HCT116 (cell line): ENCODE data around the gene HSD3B1. TPM values are rescaled to one million over a fixed set of nuclear protein-coding genes. Genes with fewer than 3 reads are reported as not detected.

Experiments
- ATAC-seq: fragments of 200-7000 bp; cut with Tn5 transposase; 2 replicates; pipeline ENCODE4 v1.9.1; 2020; ENCODE audit warnings: mild to moderate bottlenecking, moderate library complexity
- BruUV-seq: library from RNA; stranded (reverse); fragments of 400-500 nt; replicated peaks from 2 replicates; lab custom pipeline; 2021; lab: Mats Ljungman, UMichigan
- CTCF ChIA-PET: fragments of 300-600 bp; sonication (Branson Sonifier 250); formaldehyde crosslinking; loops from one replicate; lab custom pipeline; 2021; ENCODE audit warnings: antibody characterized with exemption; lab: Charles Lee
- POLR2A ChIA-PET: fragments of 300-600, 350-600 bp; sonication (Branson Sonifier 250); formaldehyde crosslinking; loops from one replicate; lab custom pipeline; 2021; ENCODE audit warnings: antibody characterized with exemption; lab: Charles Lee
- RAD21 ChIA-PET, 2 experiments: fragments of 300-600 bp; sonication (Branson Sonifier 250); formaldehyde crosslinking; loops; one replicate each; lab custom pipeline; 2023; ENCODE audit warnings: low total read pairs in 2 of 2; ENCODE audit not compliant: uncharacterized antibody in 2 of 2, unreplicated experiment in 2 of 2, low non-redundant PET in 1 of 2; lab: Charles Lee
- DNase-seq: peaks from one replicate; pipeline ENCODE4 v3.0.0-alpha.2; 2010; ENCODE audit warnings: low read depth, low spot score
- H2AFZ ChIP-seq: fragments of 200-600 bp; shearing (Covaris generic), sonication (generic); 2 replicates; pipeline ENCODE4 v1.6.1; 2017; ENCODE audit warnings: low read depth, mixed run types, mixed read lengths, antibody characterized with exemption, low read length; ENCODE audit not compliant: poor library complexity, severe bottlenecking
- H3K27ac ChIP-seq: 2 replicates; pipeline ENCODE4 v1.5.1; 2012; ENCODE audit warnings: low read depth, low read length
- H3K27me3 ChIP-seq: fragments of 200-600 bp; sonication (generic); 2 replicates; pipeline ENCODE4 v1.6.1; 2016; ENCODE audit warnings: mixed run types, low read length, mixed read lengths; ENCODE audit not compliant: insufficient read depth
- H3K36me3 ChIP-seq, 2 experiments: fragments of 200-500 bp in 1 of 2; fragments of 200-600 bp in 1 of 2; sonication (Bioruptor generic) in 1 of 2; sonication (generic) in 1 of 2; 2 replicates each; pipeline versions ENCODE4 v1.5.1 to v1.6.1; 2014 to 2016; ENCODE audit warnings: low read length in 2 of 2, inconsistent platforms in 1 of 2, mixed read lengths in 1 of 2, mixed run types in 1 of 2; ENCODE audit not compliant: insufficient read depth in 2 of 2, control insufficient read depth in 1 of 2
- H3K4me1 ChIP-seq, 2 experiments: fragments of 200-600 bp in 1 of 2; sonication (generic) in 1 of 2; 2 replicates each; pipeline versions ENCODE4 v1.5.1 to v1.6.1; 2012 to 2017; ENCODE audit warnings: low read length in 2 of 2, inconsistent platforms in 1 of 2, mild to moderate bottlenecking in 1 of 2, mixed read lengths in 1 of 2, mixed run types in 1 of 2, moderate library complexity in 1 of 2; ENCODE audit not compliant: insufficient read depth in 2 of 2, control insufficient read depth in 1 of 2
- H3K4me2 ChIP-seq: fragments of 200-600 bp; sonication (generic); 2 replicates; pipeline ENCODE4 v1.6.1; 2017; ENCODE audit warnings: mixed run types, low read length, mixed read lengths
- H3K4me3 ChIP-seq, 2 experiments: fragments of 200-600 bp in 1 of 2; sonication (generic) in 1 of 2; replicated peaks in 1 of 2; 2 replicates each; pipeline ENCODE4 v1.5.1; 2011 to 2016; ENCODE audit warnings: low read length in 2 of 2, control low read depth in 1 of 2, low read depth in 1 of 2, mild to moderate bottlenecking in 1 of 2, mixed read lengths in 1 of 2, mixed run types in 1 of 2
- H3K79me2 ChIP-seq: fragments of 200-600 bp; sonication (generic); 2 replicates; pipeline ENCODE4 v1.6.1; 2017; ENCODE audit warnings: mild to moderate bottlenecking, mixed run types, low read length, moderate library complexity, mixed read lengths; ENCODE audit not compliant: insufficient read depth
- H3K9ac ChIP-seq: fragments of 200-600 bp; sonication (generic); 2 replicates; pipeline ENCODE4 v1.6.1; 2016; ENCODE audit warnings: low read length, mixed read lengths
- H3K9me2 ChIP-seq: fragments of 200-600 bp; sonication (generic), shearing (Covaris generic); 2 replicates; pipeline ENCODE4 v1.6.1; 2017; ENCODE audit warnings: mixed run types, mild to moderate bottlenecking, moderate library complexity; ENCODE audit not compliant: insufficient read depth
- H3K9me3 ChIP-seq, 2 experiments: fragments of 200-500 bp in 1 of 2; fragments of 200-600 bp in 1 of 2; sonication (Bioruptor generic) in 1 of 2; sonication (generic) in 1 of 2; 2 replicates each; pipeline ENCODE4 v1.6.1; 2014 to 2017; ENCODE audit warnings: low read length in 2 of 2, mixed read lengths in 2 of 2, inconsistent platforms in 1 of 2, low read depth in 1 of 2, mild to moderate bottlenecking in 1 of 2, mixed run types in 1 of 2, moderate library complexity in 1 of 2; ENCODE audit not compliant: control insufficient read depth in 1 of 2, insufficient read depth in 1 of 2
- H4K20me1 ChIP-seq: fragments of 200-600 bp; sonication (generic), shearing (Covaris generic); 2 replicates; pipeline ENCODE4 v1.6.1; 2017; ENCODE audit warnings: mixed run types, mild to moderate bottlenecking, moderate library complexity; ENCODE audit not compliant: insufficient read depth
- ELF1 ChIP-seq: IDR thresholded peaks from 2 replicates; pipeline ENCODE4 v1.6.1; 2012; ENCODE audit warnings: low read depth, borderline replicate concordance
- JUND ChIP-seq: IDR thresholded peaks from 2 replicates; pipeline ENCODE4 v1.6.1; 2012
- POLR2A ChIP-seq: IDR thresholded peaks from 2 replicates; pipeline ENCODE4 v1.7.0; 2011; ENCODE audit warnings: borderline replicate concordance; ENCODE audit not compliant: insufficient read depth, insufficient read length; ENCODE audit errors: extremely low read depth
- RAD21 ChIP-seq: IDR thresholded peaks from 2 replicates; pipeline ENCODE4 v1.6.1; 2012; ENCODE audit warnings: low read depth, mild to moderate bottlenecking
- SRF ChIP-seq: IDR thresholded peaks from 2 replicates; pipeline ENCODE4 v1.6.1; 2012; ENCODE audit warnings: low read depth
- YY1 ChIP-seq: IDR thresholded peaks from 2 replicates; pipeline ENCODE4 v1.6.1; 2011; ENCODE audit warnings: low read length, low read depth, moderate library complexity, mild to moderate bottlenecking; ENCODE audit not compliant: insufficient replicate concordance; ENCODE audit errors: extremely low read depth
- intact Hi-C: fragments of 100-400 bp; cut with micrococcal nuclease; formaldehyde crosslinking; loops from 2 replicates; pipeline ENCODE4 v1.10.0; 2022
- total RNA-seq: library from RNA; stranded (reverse); gene quantifications from one replicate; pipeline ENCODE4 v1.2.1, GENCODE V29; 2021; ENCODE audit not compliant: unreplicated experiment
- TF ChIP-seq, protein P1 (sequence below): IDR thresholded peaks from 2 replicates; pipeline ENCODE4 v1.6.1; 2011; ENCODE audit warnings: mild to moderate bottlenecking, low read length, moderate library complexity; ENCODE audit not compliant: insufficient replicate concordance; ENCODE audit errors: extremely low read depth
- TF ChIP-seq, protein P2 (sequence below), 3 experiments: fragments of 200-600 bp in 1 of 3; sonication (generic) in 1 of 3; IDR thresholded peaks in 2 of 3; conservative IDR thresholded peaks in 1 of 3; 2 replicates each; pipeline ENCODE4 v1.5.1; 2012 to 2017; ENCODE audit warnings: low read depth in 2 of 3, low read length in 2 of 3, antibody characterized with exemption in 1 of 3, borderline replicate concordance in 1 of 3, control low read depth in 1 of 3, mild to moderate bottlenecking in 1 of 3, mixed read lengths in 1 of 3, mixed run types in 1 of 3, moderate library complexity in 1 of 3; ENCODE audit not compliant: insufficient read depth in 1 of 3

The HSD3B1 gene
- total RNA-seq, 1 experiment from 2014 or later, result not detected

DNA sequence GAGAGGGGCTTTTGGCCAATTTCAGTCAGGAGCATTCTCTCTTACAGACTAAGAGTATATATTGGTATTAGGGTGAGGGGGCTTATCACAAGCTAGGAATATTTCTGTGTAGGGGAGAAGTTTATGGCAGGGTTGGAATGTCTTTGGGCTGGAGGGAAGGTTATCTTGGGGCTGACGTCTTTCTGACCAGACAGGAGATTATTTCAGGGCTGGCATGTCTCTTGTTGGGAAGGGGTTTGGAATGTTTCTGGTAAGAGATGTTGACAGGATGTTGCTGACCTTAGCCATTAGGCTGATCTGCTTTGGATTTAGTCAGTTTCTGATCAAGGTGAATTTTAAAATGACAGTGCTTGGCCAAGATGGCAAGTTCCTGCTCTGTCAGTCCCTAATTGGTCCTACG is 17.8 kb upstream of the HSD3B1 start:
- no peak overlapping the region for H2AFZ ChIP-seq
- H3K36me3 ChIP-seq, result no peaks in the 10 kb centered on the region
- H3K9me3 ChIP-seq, result no peaks in the 10 kb centered on the region
- RAD21 ChIA-PET, result no interaction called here
- H4K20me1 ChIP-seq, result no peaks in the 10 kb centered on the region
- DNase-seq, result no peak
- H3K4me3 ChIP-seq, result no peak overlapping the region
- intact Hi-C loops, result loop anchor here (5.0 kb wide), 1 partner anchor 1497 kb away; no protein-coding TSS in a partner anchor
- no peaks in the 10 kb centered on the region for H3K79me2 ChIP-seq
- H3K4me1 ChIP-seq, result no peaks in the 10 kb centered on the region
- BruUV-seq, result no TSS peak
- H3K4me2 ChIP-seq, result no peak overlapping the region
- TF ChIP-seq SRF, result no peak
- no peak for TF ChIP-seq RAD21
- no peak for TF ChIP-seq YY1
- TF ChIP-seq ELF1, result no peak
- TF ChIP-seq, protein P1, sequence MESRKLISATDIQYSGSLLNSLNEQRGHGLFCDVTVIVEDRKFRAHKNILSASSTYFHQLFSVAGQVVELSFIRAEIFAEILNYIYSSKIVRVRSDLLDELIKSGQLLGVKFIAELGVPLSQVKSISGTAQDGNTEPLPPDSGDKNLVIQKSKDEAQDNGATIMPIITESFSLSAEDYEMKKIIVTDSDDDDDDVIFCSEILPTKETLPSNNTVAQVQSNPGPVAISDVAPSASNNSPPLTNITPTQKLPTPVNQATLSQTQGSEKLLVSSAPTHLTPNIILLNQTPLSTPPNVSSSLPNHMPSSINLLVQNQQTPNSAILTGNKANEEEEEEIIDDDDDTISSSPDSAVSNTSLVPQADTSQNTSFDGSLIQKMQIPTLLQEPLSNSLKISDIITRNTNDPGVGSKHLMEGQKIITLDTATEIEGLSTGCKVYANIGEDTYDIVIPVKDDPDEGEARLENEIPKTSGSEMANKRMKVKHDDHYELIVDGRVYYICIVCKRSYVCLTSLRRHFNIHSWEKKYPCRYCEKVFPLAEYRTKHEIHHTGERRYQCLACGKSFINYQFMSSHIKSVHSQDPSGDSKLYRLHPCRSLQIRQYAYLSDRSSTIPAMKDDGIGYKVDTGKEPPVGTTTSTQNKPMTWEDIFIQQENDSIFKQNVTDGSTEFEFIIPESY, result no peak
- no peak for TF ChIP-seq JUND
- no peak for TF ChIP-seq POLR2A
- TF ChIP-seq, protein P2, sequence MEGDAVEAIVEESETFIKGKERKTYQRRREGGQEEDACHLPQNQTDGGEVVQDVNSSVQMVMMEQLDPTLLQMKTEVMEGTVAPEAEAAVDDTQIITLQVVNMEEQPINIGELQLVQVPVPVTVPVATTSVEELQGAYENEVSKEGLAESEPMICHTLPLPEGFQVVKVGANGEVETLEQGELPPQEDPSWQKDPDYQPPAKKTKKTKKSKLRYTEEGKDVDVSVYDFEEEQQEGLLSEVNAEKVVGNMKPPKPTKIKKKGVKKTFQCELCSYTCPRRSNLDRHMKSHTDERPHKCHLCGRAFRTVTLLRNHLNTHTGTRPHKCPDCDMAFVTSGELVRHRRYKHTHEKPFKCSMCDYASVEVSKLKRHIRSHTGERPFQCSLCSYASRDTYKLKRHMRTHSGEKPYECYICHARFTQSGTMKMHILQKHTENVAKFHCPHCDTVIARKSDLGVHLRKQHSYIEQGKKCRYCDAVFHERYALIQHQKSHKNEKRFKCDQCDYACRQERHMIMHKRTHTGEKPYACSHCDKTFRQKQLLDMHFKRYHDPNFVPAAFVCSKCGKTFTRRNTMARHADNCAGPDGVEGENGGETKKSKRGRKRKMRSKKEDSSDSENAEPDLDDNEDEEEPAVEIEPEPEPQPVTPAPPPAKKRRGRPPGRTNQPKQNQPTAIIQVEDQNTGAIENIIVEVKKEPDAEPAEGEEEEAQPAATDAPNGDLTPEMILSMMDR (IDR thresholded peaks at IDR 0.05 in 2 of 3, conservative IDR thresholded peaks at IDR 0.05 in 1 of 3; ENCODE audit: borderline replicate concordance in 1 of 3, insufficient read depth in 1 of 3, low read depth in 2 of 3, low read length in 2 of 3), result no peak
- TF ChIP-seq, all 23 proteins: peak for 0
- H3K9me2 ChIP-seq, result no peaks in the 10 kb centered on the region
- peaks cover 6% of the 10 kb centered on the region for H3K27me3 ChIP-seq
- H3K27ac ChIP-seq, result no peak overlapping the region
- no peak overlapping the region for H3K9ac ChIP-seq
- ChIA-PET CTCF (interaction anchor here (1.0 kb wide), 1 partner anchor 14 kb away, joined by 3 read pairs; no protein-coding TSS in a partner anchor), POLR2A (no interaction called here)
- no peak for ATAC-seq
